Measurements from ENCODE around the gene ZNF217.
"Not testable (repeated sequence)": the region's sequence is repeated elsewhere in the genome, so short reads cannot be mapped to it uniquely, and the experiment has no call there.

ZNF217 gene

DNA sequence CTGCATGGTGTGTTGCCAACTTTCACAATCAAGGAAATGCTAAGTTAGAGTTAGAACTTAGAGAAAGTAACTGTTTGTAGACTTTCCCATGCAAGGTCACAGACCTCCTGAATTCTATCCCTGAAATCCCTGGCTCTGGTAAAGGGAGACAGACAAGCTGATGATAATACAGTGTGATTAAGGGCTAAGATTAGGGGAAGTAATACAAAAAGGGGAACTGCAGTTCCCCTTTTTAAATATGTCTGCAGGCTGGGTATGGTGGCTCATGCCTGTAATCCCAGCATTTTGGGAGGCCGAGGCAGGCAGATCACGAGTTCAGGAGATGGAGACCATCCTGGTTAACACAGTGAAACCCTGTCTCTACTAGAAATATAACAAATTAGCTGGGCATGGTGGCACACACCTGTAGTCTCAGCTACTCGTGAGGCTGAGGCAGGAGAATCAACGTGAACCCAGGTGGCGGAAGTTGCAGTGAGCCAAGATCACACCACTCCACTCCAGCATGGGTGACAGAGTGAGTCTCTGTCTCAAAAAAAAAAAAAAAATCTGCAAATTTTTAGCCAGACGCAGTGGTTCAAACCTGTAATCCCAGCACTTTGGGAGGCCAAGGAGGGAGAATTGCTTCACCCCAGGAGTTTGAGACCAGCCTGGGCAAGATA, 60.9 kb downstream of the ZNF217 start:
- DNase-seq (ENCODE audit: low read depth, low spot score): not testable (repeated sequence)

DNA sequence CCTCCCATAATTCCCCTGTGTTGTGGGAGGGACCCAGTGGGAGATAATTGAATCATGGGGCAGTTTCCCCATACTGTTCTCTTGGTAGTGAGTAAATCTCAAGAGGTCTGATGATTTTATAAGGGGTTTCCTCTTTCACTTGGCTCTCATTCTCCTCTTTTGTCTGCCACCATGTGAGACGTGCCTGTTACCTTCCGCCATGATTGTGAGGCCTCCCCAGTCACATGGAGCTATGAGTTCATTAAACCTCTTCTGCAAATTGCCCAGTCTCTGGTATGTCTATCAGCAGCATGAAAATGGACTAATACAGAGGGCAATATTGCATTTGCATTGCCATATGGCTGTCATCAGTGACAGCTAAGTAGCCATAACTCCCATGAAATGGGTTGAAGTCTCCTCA, 63.2 kb downstream of the ZNF217 start:
- DNase-seq (ENCODE audit: low read depth, low spot score): no peak

DNA sequence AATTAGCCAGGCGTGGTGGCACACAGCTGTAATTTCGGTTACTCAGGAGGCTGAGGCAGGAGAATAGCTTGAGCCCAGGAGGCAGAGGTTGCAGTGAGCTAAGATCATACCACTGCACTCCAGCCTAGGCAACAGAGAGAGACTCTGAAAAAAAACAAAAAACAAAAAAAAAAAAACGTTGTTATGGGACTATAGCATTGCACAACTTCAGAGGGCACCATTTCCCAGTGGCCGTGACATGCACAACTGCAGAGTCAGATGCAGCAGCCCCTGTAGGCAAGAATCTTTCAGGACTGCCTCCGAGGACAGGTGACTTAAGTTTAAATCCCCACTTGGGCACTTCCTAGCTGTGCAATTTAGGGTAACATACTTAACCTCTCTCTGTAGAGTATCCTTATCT, 64.0 kb downstream of the ZNF217 start:
- no peak for DNase-seq (ENCODE audit: low read depth, low spot score)

DNA sequence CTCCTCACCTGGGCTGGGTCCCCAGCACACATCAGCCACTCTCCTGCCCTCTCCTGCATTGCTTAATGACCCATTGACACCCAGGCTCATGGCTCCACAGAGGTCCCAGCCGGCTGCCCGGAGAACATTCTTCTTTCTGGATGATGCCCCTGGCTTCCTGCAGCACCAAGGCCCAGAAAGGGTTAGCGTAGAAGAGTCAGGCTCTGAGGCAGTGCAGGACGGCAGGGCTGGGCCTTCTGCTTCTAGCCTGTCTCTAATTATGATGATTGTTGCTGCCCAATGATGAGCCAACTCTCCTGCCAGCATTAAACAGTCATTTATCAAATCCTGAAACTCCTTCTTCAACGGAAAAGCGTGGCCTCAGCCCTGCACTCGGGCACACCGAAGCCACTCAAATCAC, 66.4 kb downstream of the ZNF217 start:
- DNase-seq (ENCODE audit: low read depth, low spot score): no peak

DNA sequence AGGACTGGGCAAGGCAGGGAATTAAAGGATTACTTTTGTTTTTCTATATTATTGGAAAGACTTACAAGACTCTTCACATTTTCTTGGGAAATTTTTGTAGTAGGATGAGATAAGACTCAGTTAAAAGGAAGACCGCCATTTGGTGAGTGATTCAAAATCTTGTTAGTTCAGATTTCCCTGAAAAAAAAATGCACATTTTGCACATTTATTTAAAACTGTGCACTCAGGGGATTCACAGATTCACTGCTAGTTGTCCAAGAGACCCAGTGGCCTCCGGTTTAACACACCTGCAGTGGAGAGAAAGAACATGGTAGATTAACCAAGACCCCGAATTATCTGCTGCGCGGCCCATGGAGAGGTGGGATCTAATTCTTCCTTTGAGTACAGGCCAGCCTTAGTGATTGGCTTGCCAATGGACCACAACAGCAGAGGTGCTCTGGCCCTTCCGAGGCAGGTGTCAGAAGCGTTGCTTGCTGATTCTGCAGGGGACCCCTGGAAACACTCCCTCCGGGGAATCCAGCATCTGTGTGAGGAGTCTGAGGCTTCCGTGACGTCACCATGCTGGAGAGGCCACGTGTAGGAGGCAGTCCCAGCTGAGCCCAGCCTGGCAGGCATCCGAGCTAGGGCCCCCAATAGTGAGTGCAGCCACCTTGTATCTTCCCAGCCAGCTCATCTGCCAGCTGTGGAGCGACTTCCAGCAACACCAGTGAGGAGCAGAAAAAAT, 68.9 kb downstream of the ZNF217 start:
- no peak for DNase-seq (ENCODE audit: low read depth, low spot score)

DNA sequence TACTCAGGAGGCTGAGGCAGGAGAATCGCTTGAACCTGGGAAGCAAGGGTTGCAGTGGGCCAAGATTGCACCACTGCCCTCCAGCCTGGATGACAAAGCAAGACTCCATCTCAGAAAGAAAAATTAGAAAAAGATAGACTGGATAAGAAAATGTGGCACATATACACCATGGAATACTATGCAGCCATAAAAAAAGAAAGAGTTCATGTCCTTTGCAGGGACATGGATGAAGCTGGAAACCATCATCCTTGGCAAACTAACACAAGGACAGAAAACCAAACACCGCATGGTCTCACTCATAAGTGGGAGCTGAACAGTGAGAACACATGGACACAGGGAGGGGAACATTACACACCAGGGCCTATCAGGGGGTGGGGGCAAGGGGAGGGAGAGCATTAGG, 70.0 kb downstream of the ZNF217 start:
- DNase-seq (ENCODE audit: low read depth, low spot score): not testable (repeated sequence)

DNA sequence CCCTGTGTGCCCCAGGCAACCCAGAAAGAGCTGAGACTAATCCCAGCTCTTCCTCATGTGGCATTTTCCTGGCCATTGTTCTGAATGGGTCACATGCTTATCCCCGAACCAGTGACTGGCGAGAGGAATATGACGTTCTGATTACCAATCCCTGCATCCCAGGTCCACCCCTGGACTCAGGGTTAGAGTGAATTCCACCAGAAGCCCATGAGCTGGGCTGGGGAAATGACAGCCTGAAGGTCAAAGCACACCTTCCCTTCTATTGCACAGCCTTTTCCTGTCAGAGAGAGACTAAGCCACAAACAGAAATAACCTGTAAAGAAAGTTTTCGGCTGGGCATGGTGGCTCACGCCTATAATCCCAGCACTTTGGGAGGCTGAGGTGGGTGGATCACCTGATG, 70.9 kb downstream of the ZNF217 start:
- DNase-seq (ENCODE audit: low read depth, low spot score): no peak

DNA sequence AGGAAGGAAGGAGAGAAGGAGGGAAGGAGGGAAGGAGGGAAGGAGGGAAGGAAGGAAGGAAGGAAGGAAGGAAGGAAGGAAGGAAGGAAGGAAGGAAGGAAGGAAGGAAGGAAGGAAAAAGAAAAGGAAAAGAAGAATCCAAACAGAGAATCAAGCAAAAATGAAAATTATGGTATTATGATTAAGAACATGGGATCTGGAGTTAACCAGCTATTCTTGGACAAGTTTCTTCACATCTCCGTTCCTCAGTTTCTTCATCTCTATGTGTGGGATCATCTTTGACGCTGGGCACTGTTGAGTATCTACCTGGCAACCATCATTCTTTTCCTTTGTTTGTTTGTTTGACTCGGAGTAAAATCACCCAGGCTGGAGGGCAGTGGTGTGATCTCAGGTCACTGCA, 71.6 kb downstream of the ZNF217 start:
- no peak for DNase-seq (ENCODE audit: low read depth, low spot score)

DNA sequence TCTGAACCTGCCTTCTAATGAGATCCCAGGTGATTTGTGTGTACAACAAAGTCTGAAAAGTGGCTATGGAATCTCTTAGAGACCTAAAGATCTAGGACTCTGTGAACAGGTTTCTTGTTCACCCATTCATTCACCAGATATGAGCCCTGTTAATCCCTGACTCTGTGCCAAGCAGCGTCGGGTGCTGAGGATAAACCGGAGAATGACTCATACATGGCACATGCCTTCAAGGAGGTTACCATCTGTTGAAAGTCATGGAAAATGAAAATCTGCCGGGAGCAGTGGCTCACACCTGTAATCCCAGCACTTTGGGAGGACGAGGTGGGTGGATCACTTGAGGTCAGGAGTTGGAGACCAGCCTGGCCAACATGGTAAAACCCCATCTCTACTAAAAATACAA, 72.2 kb downstream of the ZNF217 start:
- not testable (repeated sequence) for DNase-seq (ENCODE audit: low read depth, low spot score)

DNA sequence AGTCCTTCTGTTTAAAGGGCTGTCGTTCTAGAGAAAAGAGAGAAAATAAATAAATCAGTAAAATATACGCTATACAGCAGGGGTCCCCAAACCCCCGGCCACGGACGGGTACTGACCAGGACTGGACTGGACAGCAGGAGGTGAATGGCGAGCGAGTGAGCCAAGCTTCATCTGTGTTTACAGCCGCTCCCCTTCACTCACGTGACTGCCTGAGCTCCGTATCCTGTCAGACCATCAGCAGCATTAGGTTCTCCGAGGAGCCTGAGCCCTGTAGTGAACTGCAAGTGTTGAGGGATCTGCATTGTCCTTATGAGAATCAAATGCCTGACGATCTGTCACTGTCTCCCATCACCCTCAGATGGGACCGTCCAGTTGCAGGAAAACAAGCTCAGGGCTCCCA, 76.5 kb downstream of the ZNF217 start:
- DNase-seq (ENCODE audit: low read depth, low spot score): no peak

Data from brain pericyte (primary cell).